SK-N-SH (cell line): Measurements from ENCODE around the gene RPS6KB2. TPM values are rescaled to one million over a fixed set of nuclear protein-coding genes. Genes with fewer than 3 reads are reported as not detected.

Experiments used
- CTCF ChIA-PET: fragments of 300-600, 350-600 bp; formaldehyde crosslinking; extraction: SDS; loops from one replicate; lab custom pipeline; 2021; lab: Yijun Ruan, JAX
- POLR2A ChIA-PET: fragments of 350-600 bp; sonication (Branson Sonifier 250); formaldehyde crosslinking; extraction: SDS; loops from one replicate; lab custom pipeline; 2020; ENCODE audit warnings: antibody characterized with exemption, inconsistent platforms; lab: Yijun Ruan, JAX
- DNase-seq: peaks from one replicate; pipeline ENCODE4 v3.0.0; 2012
- H2AFZ ChIP-seq: fragments of 200-600 bp; sonication (generic); 2 replicates; pipeline ENCODE4 v1.8.1; 2016; ENCODE audit warnings: antibody characterized with exemption, mild to moderate bottlenecking, low read depth
- H3F3A ChIP-seq: fragments of 200-600 bp; sonication (generic); replicated peaks from 2 replicates; pipeline ENCODE3; 2016; ENCODE audit warnings: antibody characterized with exemption, mild to moderate bottlenecking; ENCODE audit not compliant: insufficient read depth
- H3K27ac ChIP-seq, 2 experiments: fragments of 200-500 bp in 1 of 2; fragments of 200-600 bp in 1 of 2; sonication (Bioruptor generic) in 1 of 2; sonication (generic), shearing (Covaris generic) in 1 of 2; 2 replicates each; pipeline versions ENCODE4 v1.5.1 to v1.6.1; 2014 to 2016; ENCODE audit warnings: low read depth in 2 of 2, inconsistent platforms in 1 of 2, low read length in 1 of 2, mild to moderate bottlenecking in 1 of 2, mixed read lengths in 1 of 2
- H3K27me3 ChIP-seq: fragments of 200-600 bp; sonication (generic), shearing (Covaris generic); 2 replicates; pipeline ENCODE4 v1.6.1; 2016; ENCODE audit warnings: mixed run types; ENCODE audit not compliant: insufficient read depth
- H3K36me3 ChIP-seq, 2 experiments: fragments of 200-500 bp in 1 of 2; fragments of 200-600 bp in 1 of 2; sonication (Bioruptor generic) in 1 of 2; sonication (generic) in 1 of 2; replicated peaks in 1 of 2; 2 replicates each; pipeline versions ENCODE3 to v1.5.1; 2014 to 2016; ENCODE audit warnings: low read length in 1 of 2, mild to moderate bottlenecking in 1 of 2; ENCODE audit not compliant: insufficient read depth in 2 of 2, control insufficient read depth in 1 of 2
- H3K4me1 ChIP-seq, 2 experiments: fragments of 200-500 bp in 1 of 2; fragments of 200-600 bp in 1 of 2; sonication (Bioruptor generic) in 1 of 2; sonication (generic), shearing (Covaris generic) in 1 of 2; 2 replicates each; pipeline versions ENCODE4 v1.5.1 to v1.6.1; 2014 to 2016; ENCODE audit warnings: low read depth in 1 of 2, low read length in 1 of 2, mixed run types in 1 of 2; ENCODE audit not compliant: insufficient read depth in 2 of 2, control insufficient read depth in 1 of 2
- H3K4me2 ChIP-seq: fragments of 200-600 bp; sonication (generic), shearing (Covaris generic); 2 replicates; pipeline ENCODE4 v1.6.1; 2017; ENCODE audit warnings: mixed run types
- H3K4me3 ChIP-seq, 2 experiments: fragments of 200-500 bp in 1 of 2; fragments of 200-600 bp in 1 of 2; sonication (Bioruptor generic) in 1 of 2; sonication (generic), shearing (Covaris generic) in 1 of 2; 2 replicates each; pipeline versions ENCODE4 v1.5.1 to v1.8.1; 2014 to 2016; ENCODE audit warnings: low read depth in 2 of 2, inconsistent platforms in 1 of 2, low read length in 1 of 2, mild to moderate bottlenecking in 1 of 2, mixed read lengths in 1 of 2, moderate library complexity in 1 of 2
- H3K79me2 ChIP-seq: fragments of 200-600 bp; sonication (generic); 2 replicates; pipeline ENCODE4 v1.8.1; 2017; ENCODE audit warnings: mild to moderate bottlenecking; ENCODE audit not compliant: insufficient read depth
- H3K9ac ChIP-seq: fragments of 200-600 bp; sonication (generic); 2 replicates; pipeline ENCODE4 v1.6.1; 2017; ENCODE audit warnings: mixed run types
- H3K9me2 ChIP-seq: fragments of 200-600 bp; sonication (generic); 2 replicates; pipeline ENCODE4 v1.6.1; 2017; ENCODE audit warnings: mixed run types
- H3K9me3 ChIP-seq: fragments of 200-600 bp; sonication (generic); 2 replicates; pipeline ENCODE4 v1.6.1; 2017; ENCODE audit warnings: mixed run types, mild to moderate bottlenecking, moderate library complexity
- H4K20me1 ChIP-seq: fragments of 200-600 bp; sonication (generic); 2 replicates; pipeline ENCODE4 v1.6.1; 2017; ENCODE audit warnings: mild to moderate bottlenecking, mixed run types; ENCODE audit not compliant: insufficient read depth
- ELF1 ChIP-seq: IDR thresholded peaks from 2 replicates; pipeline ENCODE4 v1.4.0; 2012
- EP300 ChIP-seq, 2 experiments: IDR thresholded peaks; 2 replicates each; pipeline versions ENCODE4 v1.4.0 to v1.6.1; 2012; ENCODE audit warnings: borderline replicate concordance in 1 of 2, low read depth in 1 of 2, low read length in 1 of 2
- EZH2phosphoT487 ChIP-seq: fragments of 200-600 bp; sonication (generic); IDR thresholded peaks from 2 replicates; pipeline ENCODE4 v1.6.1; 2017; ENCODE audit warnings: low read depth, mixed run types, mild to moderate bottlenecking, antibody characterized with exemption, moderate library complexity, borderline replicate concordance
- FOXM1 ChIP-seq: IDR thresholded peaks from 2 replicates; pipeline ENCODE4 v1.4.0; 2012; ENCODE audit warnings: low read depth, mild to moderate bottlenecking
- GABPA ChIP-seq: IDR thresholded peaks from 2 replicates; pipeline ENCODE4 v1.4.0; 2012; ENCODE audit warnings: low read depth, mild to moderate bottlenecking
- GATA2 ChIP-seq: sonication (generic); formaldehyde crosslinking; IDR thresholded peaks from 2 replicates; pipeline ENCODE4 v1.5.0; 2020; ENCODE audit warnings: mild to moderate bottlenecking, missing genetic modification reagents
- IRF3 ChIP-seq: fragments of 150-350 bp; IDR thresholded peaks from 2 replicates; pipeline ENCODE4 v1.6.1; 2016; ENCODE audit warnings: mild to moderate bottlenecking, low read depth, low read length
- JUND ChIP-seq: IDR thresholded peaks from 2 replicates; pipeline ENCODE4 v1.4.0; 2012
- MEF2A ChIP-seq: IDR thresholded peaks from 2 replicates; pipeline ENCODE4 v1.4.0; 2012; ENCODE audit warnings: low read depth, borderline replicate concordance
- MXI1 ChIP-seq: IDR thresholded peaks from 2 replicates; pipeline ENCODE4 v1.6.1; 2012; ENCODE audit warnings: mild to moderate bottlenecking, low read depth, low read length, improper control_type of control experiment
- NRF1 ChIP-seq: IDR thresholded peaks from 2 replicates; pipeline ENCODE4 v1.6.1; 2012; ENCODE audit warnings: low read depth, mild to moderate bottlenecking, low read length
- RCOR1 ChIP-seq: fragments of 150-350 bp; IDR thresholded peaks from 2 replicates; pipeline ENCODE4 v1.6.1; 2017; ENCODE audit warnings: antibody characterized with exemption, low read length
- SIN3A ChIP-seq: IDR thresholded peaks from 2 replicates; pipeline ENCODE4 v1.6.1; 2012; ENCODE audit warnings: low read depth, mild to moderate bottlenecking, low read length, moderate library complexity, borderline replicate concordance
- TAF1 ChIP-seq: IDR thresholded peaks from 2 replicates; pipeline ENCODE4 v1.6.1; 2012; ENCODE audit warnings: low read depth, mild to moderate bottlenecking, low read length, moderate library complexity, borderline replicate concordance
- TCF12 ChIP-seq: IDR thresholded peaks from 2 replicates; pipeline ENCODE4 v1.4.0; 2012
- TEAD4 ChIP-seq: IDR thresholded peaks from 2 replicates; pipeline ENCODE4 v1.4.0; 2012; ENCODE audit warnings: mild to moderate bottlenecking, borderline replicate concordance; ENCODE audit not compliant: insufficient read depth
- WGBS: methylation state at CpG from one replicate; pipeline ENCODE4 v1.1.6; 2017; ENCODE audit warnings: low lambda C conversion rate; 5-methylcytosine and 5-hydroxymethylcytosine counted together
- polyA plus RNA-seq, 3 experiments: library from polyadenylated mRNA; depleted of rRNA; stranded (reverse); fragments of >200 nt; gene quantifications; 2 replicates each; pipeline ENCODE4 v1.2.3, GENCODE V29; 2012
- TF ChIP-seq, protein P1 (sequence below): IDR thresholded peaks from 2 replicates; pipeline ENCODE4 v1.4.0; 2012; ENCODE audit warnings: low read depth
- TF ChIP-seq, protein P2 (sequence below): IDR thresholded peaks from 2 replicates; pipeline ENCODE4; 2012
- TF ChIP-seq, protein P3 (sequence below): IDR thresholded peaks from 2 replicates; pipeline ENCODE4 v1.4.0; 2012; ENCODE audit warnings: low read depth, borderline replicate concordance
- TF ChIP-seq, protein P4 (sequence below): fragments of 200-600 bp; sonication (generic); IDR thresholded peaks from 2 replicates; pipeline ENCODE4 v1.6.1; 2017; ENCODE audit warnings: antibody characterized with exemption, mild to moderate bottlenecking, moderate library complexity

RPS6KB2 gene
- polyA plus RNA-seq, 1 of the 3 experiments (the other 2 are of a cell fraction): 52.0 TPM

DNA sequence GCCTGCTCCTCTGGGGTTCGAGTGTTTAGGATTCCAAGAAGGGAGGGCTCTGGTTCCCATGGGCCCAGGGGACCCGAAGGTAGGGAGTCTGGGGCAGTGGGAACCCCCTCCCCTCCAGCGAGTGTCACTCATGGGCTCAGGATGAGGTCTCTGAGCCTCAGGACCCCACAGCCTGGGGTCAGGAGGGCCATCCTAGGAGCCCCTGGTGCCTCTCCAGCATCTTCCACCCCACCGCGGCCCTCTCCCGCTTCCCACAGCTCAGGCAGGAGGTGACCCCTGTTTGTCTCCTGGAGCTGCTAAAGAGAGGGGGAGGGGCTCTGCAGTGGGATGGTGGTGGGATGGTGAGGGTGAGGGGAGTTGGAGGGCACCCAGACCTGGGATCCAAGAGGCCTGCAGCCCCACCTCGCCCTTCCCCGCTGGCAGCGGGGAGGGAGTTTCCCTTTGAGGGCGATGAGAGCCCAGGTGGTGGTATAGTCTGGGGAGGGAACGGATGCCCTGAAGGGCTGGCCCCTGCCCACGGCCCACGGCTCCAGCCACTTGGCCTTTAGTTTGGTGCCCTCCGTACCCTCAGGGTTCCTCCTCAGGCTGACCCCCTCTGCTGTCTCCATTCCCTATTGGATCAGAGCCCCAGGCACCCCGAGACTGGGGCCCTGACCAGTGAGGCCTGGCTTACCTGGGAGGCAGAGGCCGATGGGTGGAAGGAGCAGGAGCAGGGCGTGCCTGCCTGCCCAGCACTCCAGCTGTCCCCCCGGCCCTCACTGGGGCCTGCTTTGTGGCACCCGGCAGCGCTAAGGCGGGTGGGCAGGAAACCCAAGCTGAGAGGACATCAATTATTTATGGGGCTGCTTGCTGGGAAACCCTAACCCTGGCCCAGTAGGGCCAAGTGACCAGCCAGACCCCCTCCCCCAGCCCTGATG lies 25.8 kb downstream of the RPS6KB2 start:
- H4K20me1 ChIP-seq: no peaks in the 10 kb centered on the region
- H3K9me3 ChIP-seq: no peaks in the 10 kb centered on the region
- H2AFZ ChIP-seq: no peak overlapping the region
- POLR2A ChIA-PET: no interaction called here
- WGBS: 85% methylated on average over 18 of the region's 21 CpGs
- no peaks in the 10 kb centered on the region for H3K79me2 ChIP-seq
- no peaks in the 10 kb centered on the region for H3K36me3 ChIP-seq
- CTCF ChIA-PET: interaction anchor here (0.6 kb wide), 1 partner anchor 13 kb away, joined by 3 read pairs; no protein-coding TSS in a partner anchor
- H3F3A ChIP-seq: no peaks in the 10 kb centered on the region
- no peak for DNase-seq
- H3K27ac ChIP-seq: no peak overlapping the region
- H3K4me1 ChIP-seq: peaks cover 0 to 4% of the 10 kb centered on the region in 2 experiments; a peak in 1 of 4 replicates
- no peak overlapping the region for H3K9ac ChIP-seq
- no peaks in the 10 kb centered on the region for H3K9me2 ChIP-seq
- no peaks in the 10 kb centered on the region for H3K27me3 ChIP-seq
- H3K4me2 ChIP-seq: no peak overlapping the region
- no peak for TF ChIP-seq FOXM1
- TF ChIP-seq, protein P1, sequence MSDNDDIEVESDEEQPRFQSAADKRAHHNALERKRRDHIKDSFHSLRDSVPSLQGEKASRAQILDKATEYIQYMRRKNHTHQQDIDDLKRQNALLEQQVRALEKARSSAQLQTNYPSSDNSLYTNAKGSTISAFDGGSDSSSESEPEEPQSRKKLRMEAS: no peak
- H3K4me3 ChIP-seq: no peak overlapping the region

DNA sequence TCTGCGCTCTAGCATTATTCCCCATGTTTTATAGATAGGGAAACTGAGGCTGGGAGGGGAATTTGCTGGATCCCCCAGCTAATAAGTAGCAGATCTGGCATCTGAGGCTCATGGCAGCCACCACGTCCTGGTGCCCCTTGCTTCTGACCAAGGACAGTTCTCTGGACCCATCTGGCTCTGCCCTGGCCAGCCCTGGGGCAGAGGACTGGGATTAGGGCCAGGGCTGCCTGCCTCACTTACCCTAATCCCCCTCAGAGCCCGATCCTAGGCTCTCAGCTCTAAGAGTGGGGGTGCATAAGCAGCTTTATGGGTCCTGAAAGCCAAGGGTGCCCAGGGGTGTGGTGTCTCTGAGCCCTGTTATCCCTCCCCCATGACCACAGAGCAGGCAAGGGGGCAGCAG lies 26.8 kb downstream of the RPS6KB2 start, which contains the start of gene CABP4:
CABP4 (plus strand) TSS at position 301 of the 400 bp plus-strand sequence; CDS start at position 371, 70 bp downstream.
- DNase-seq: no peak
- no peak within 1 kb of the TSS for H3K4me2 ChIP-seq
- no peak within 1 kb of the TSS for H3K27ac ChIP-seq
- H3K4me1 ChIP-seq: peaks cover 0 to 4% of the 10 kb centered on the region in 2 experiments; a peak in 1 of 4 replicates
- no peaks in the 10 kb centered on the region for H3K9me2 ChIP-seq
- H3K79me2 ChIP-seq: no peaks in the 10 kb centered on the region
- 50% methylated on average over 2 of the region's 3 CpGs for WGBS
- ChIA-PET CTCF (no interaction called here), POLR2A (no interaction called here)
- H3F3A ChIP-seq: no peaks in the 10 kb centered on the region
- no peak within 1 kb of the TSS for H3K4me3 ChIP-seq
- no peaks in the 10 kb centered on the region for H3K27me3 ChIP-seq
- no peaks in the 10 kb centered on the region for H3K9me3 ChIP-seq
- no peaks in the 10 kb centered on the region for H3K36me3 ChIP-seq
- TF ChIP-seq RCOR1: no peak
- no peak for TF ChIP-seq EZH2phosphoT487
- TF ChIP-seq JUND: no peak
- no peak for TF ChIP-seq GABPA
- TF ChIP-seq, protein P2, sequence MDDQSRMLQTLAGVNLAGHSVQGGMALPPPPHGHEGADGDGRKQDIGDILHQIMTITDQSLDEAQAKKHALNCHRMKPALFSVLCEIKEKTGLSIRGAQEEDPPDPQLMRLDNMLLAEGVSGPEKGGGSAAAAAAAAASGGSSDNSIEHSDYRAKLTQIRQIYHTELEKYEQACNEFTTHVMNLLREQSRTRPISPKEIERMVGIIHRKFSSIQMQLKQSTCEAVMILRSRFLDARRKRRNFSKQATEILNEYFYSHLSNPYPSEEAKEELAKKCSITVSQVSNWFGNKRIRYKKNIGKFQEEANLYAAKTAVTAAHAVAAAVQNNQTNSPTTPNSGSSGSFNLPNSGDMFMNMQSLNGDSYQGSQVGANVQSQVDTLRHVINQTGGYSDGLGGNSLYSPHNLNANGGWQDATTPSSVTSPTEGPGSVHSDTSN: no peak
- TF ChIP-seq, protein P3, sequence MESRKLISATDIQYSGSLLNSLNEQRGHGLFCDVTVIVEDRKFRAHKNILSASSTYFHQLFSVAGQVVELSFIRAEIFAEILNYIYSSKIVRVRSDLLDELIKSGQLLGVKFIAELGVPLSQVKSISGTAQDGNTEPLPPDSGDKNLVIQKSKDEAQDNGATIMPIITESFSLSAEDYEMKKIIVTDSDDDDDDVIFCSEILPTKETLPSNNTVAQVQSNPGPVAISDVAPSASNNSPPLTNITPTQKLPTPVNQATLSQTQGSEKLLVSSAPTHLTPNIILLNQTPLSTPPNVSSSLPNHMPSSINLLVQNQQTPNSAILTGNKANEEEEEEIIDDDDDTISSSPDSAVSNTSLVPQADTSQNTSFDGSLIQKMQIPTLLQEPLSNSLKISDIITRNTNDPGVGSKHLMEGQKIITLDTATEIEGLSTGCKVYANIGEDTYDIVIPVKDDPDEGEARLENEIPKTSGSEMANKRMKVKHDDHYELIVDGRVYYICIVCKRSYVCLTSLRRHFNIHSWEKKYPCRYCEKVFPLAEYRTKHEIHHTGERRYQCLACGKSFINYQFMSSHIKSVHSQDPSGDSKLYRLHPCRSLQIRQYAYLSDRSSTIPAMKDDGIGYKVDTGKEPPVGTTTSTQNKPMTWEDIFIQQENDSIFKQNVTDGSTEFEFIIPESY: no peak
- TF ChIP-seq EP300 (IDR thresholded peaks at IDR 0.05; ENCODE audit: borderline replicate concordance in 1 of 2, low read depth in 1 of 2, low read length in 1 of 2): no peak
- no peak for TF ChIP-seq TAF1
- TF ChIP-seq, protein P4, sequence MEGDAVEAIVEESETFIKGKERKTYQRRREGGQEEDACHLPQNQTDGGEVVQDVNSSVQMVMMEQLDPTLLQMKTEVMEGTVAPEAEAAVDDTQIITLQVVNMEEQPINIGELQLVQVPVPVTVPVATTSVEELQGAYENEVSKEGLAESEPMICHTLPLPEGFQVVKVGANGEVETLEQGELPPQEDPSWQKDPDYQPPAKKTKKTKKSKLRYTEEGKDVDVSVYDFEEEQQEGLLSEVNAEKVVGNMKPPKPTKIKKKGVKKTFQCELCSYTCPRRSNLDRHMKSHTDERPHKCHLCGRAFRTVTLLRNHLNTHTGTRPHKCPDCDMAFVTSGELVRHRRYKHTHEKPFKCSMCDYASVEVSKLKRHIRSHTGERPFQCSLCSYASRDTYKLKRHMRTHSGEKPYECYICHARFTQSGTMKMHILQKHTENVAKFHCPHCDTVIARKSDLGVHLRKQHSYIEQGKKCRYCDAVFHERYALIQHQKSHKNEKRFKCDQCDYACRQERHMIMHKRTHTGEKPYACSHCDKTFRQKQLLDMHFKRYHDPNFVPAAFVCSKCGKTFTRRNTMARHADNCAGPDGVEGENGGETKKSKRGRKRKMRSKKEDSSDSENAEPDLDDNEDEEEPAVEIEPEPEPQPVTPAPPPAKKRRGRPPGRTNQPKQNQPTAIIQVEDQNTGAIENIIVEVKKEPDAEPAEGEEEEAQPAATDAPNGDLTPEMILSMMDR: no peak
- no peak for TF ChIP-seq GATA2
- TF ChIP-seq SIN3A: no peak
- no peak for TF ChIP-seq ELF1
- TF ChIP-seq MXI1: no peak
- no peak for TF ChIP-seq IRF3
- TF ChIP-seq MEF2A: no peak
- TF ChIP-seq TCF12: no peak
- no peak for TF ChIP-seq NRF1
- no peak for TF ChIP-seq TEAD4
- no peaks in the 10 kb centered on the region for H4K20me1 ChIP-seq
- H3K9ac ChIP-seq: no peak within 1 kb of the TSS
- H2AFZ ChIP-seq: no peak within 1 kb of the TSS
